H1 (cell line): Measurements from ENCODE around the gene TRIM62. TPM values are rescaled to one million over a fixed set of nuclear protein-coding genes. Genes with fewer than 3 reads are reported as not detected.

Experiments
- CTCF ChIA-PET: fragments of 300-600 bp; sonication (Branson Sonifier 250); formaldehyde crosslinking; loops from one replicate; lab custom pipeline; 2021; ENCODE audit not compliant: partially characterized antibody; lab: Charles Lee
- POLR2A ChIA-PET: fragments of 300-600 bp; sonication (Branson Sonifier 250); formaldehyde crosslinking; loops from one replicate; lab custom pipeline; 2021; ENCODE audit warnings: inconsistent platforms; ENCODE audit not compliant: partially characterized antibody; lab: Charles Lee
- DNase-seq, 2 experiments: peaks; one replicate each; pipeline versions ENCODE4 v3.0.0 to v3.0.0-alpha.2; 2010 to 2022; ENCODE audit warnings: low spot score in 2 of 2, low read depth in 1 of 2, mixed read lengths in 1 of 2
- FAIRE-seq: peaks from 2 replicates; lab custom pipeline; 2011; peaks lifted over from hg19 to GRCh38; lab: Jason Lieb, UNC
- H2AFZ ChIP-seq: 2 replicates; pipeline ENCODE4 v1.8.1; 2012; ENCODE audit warnings: low read length, inconsistent platforms
- H2AK5ac ChIP-seq: 2 replicates; pipeline ENCODE4 v1.6.1; 2013; ENCODE audit warnings: low read depth, low read length
- H2BK120ac ChIP-seq: replicated peaks from 2 replicates; pipeline ENCODE3; 2013; ENCODE audit warnings: low read depth, low read length, inconsistent platforms
- H2BK12ac ChIP-seq: 2 replicates; pipeline ENCODE4 v1.6.1; 2013; ENCODE audit warnings: low read depth, low read length
- H2BK15ac ChIP-seq: 2 replicates; pipeline ENCODE4 v1.6.1; 2013; ENCODE audit warnings: low read length
- H2BK20ac ChIP-seq: 2 replicates; pipeline ENCODE4 v1.6.1; 2013; ENCODE audit warnings: low read length
- H2BK5ac ChIP-seq: 2 replicates; pipeline ENCODE4 v1.6.1; 2013; ENCODE audit warnings: low read depth, low read length
- H3K14ac ChIP-seq: 2 replicates; pipeline ENCODE4 v1.6.1; 2013; ENCODE audit warnings: inconsistent platforms; ENCODE audit not compliant: insufficient read length
- H3K18ac ChIP-seq: 2 replicates; pipeline ENCODE4 v1.6.1; 2013; ENCODE audit warnings: low read length; ENCODE audit errors: extremely low read depth
- H3K23ac ChIP-seq: 2 replicates; pipeline ENCODE4 v1.6.1; 2013; ENCODE audit warnings: inconsistent platforms; ENCODE audit not compliant: insufficient read length
- H3K23me2 ChIP-seq: 2 replicates; pipeline ENCODE4 v1.6.1; 2013; ENCODE audit warnings: low read depth, low read length
- H3K27ac ChIP-seq: 2 replicates; pipeline ENCODE4 v1.6.1; 2011; ENCODE audit warnings: low read depth, low read length, inconsistent platforms
- H3K27me3 ChIP-seq, 4 experiments: replicated peaks in 1 of 4; 1 replicate in 1 of 4; 2 replicates in 3 of 4; pipeline versions ENCODE4 v1.6.1 to v1.8.1; 2011 to 2013; ENCODE audit warnings: low read length in 3 of 4, mild to moderate bottlenecking in 3 of 4, inconsistent platforms in 2 of 4, mixed read lengths in 2 of 4, moderate library complexity in 1 of 4; ENCODE audit not compliant: control insufficient read depth in 3 of 4, insufficient read depth in 3 of 4; ENCODE audit errors: extremely low read depth in 1 of 4
- H3K36me3 ChIP-seq, 4 experiments: 2 replicates each; pipeline versions ENCODE4 v1.6.1 to v1.8.1; 2011 to 2013; ENCODE audit warnings: mild to moderate bottlenecking in 4 of 4, low read length in 3 of 4, moderate library complexity in 2 of 4, control low read depth in 1 of 4, inconsistent platforms in 1 of 4; ENCODE audit not compliant: insufficient read depth in 4 of 4, control insufficient read depth in 2 of 4
- H3K4ac ChIP-seq: replicated peaks from 2 replicates; pipeline ENCODE3; 2013; ENCODE audit warnings: low read length, low read depth, mixed read lengths, inconsistent platforms; ENCODE audit not compliant: insufficient read length
- H3K4me1 ChIP-seq, 4 experiments: replicated peaks in 1 of 4; 1 replicate in 1 of 4; 2 replicates in 3 of 4; pipeline versions ENCODE4 v1.6.1 to v1.8.1; 2011 to 2013; ENCODE audit warnings: low read length in 3 of 4, inconsistent platforms in 2 of 4, mixed read lengths in 1 of 4; ENCODE audit not compliant: insufficient read depth in 4 of 4, control insufficient read depth in 3 of 4
- H3K4me2 ChIP-seq, 2 experiments: 2 replicates each; pipeline versions ENCODE4 v1.6.1 to v1.8.1; 2011 to 2013; ENCODE audit warnings: low read depth in 2 of 2, low read length in 2 of 2, control low read depth in 1 of 2, inconsistent platforms in 1 of 2, mild to moderate bottlenecking in 1 of 2; ENCODE audit not compliant: insufficient read depth in 1 of 2
- H3K4me3 ChIP-seq, 4 experiments: fragments of 200-600, 300-600 bp in 1 of 4; sonication (generic), shearing (Covaris generic), sonication (Bioruptor Twin) in 1 of 4; 2 replicates each; pipeline versions ENCODE4 v1.5.1 to v1.8.1; 2011 to 2016; ENCODE audit warnings: low read length in 4 of 4, low read depth in 3 of 4, control low read depth in 2 of 4, inconsistent platforms in 2 of 4, mild to moderate bottlenecking in 2 of 4, mixed read lengths in 1 of 4, moderate library complexity in 1 of 4; ENCODE audit not compliant: insufficient read depth in 2 of 4; ENCODE audit errors: extremely low read depth in 1 of 4
- H3K56ac ChIP-seq: replicated peaks from 2 replicates; pipeline ENCODE3; 2013; ENCODE audit warnings: low read depth, mild to moderate bottlenecking, mixed read lengths, low read length, inconsistent platforms; ENCODE audit not compliant: insufficient read length
- H3K79me1 ChIP-seq: 2 replicates; pipeline ENCODE4 v1.6.1; 2013; ENCODE audit warnings: low read depth, low read length, control low read depth
- H3K79me2 ChIP-seq, 2 experiments: 2 replicates each; pipeline versions ENCODE4 v1.6.1 to v1.8.1; 2012 to 2013; ENCODE audit warnings: low read length in 2 of 2, mild to moderate bottlenecking in 2 of 2, inconsistent platforms in 1 of 2; ENCODE audit not compliant: insufficient read depth in 2 of 2, control insufficient read depth in 1 of 2
- H3K9ac ChIP-seq, 4 experiments: replicated peaks in 1 of 4; 1 replicate in 1 of 4; 2 replicates in 3 of 4; pipeline versions ENCODE4 v1.6.1 to v1.8.1; 2011 to 2013; ENCODE audit warnings: low read depth in 3 of 4, low read length in 3 of 4, control low read depth in 2 of 4, mild to moderate bottlenecking in 2 of 4, moderate library complexity in 2 of 4, inconsistent platforms in 1 of 4; ENCODE audit errors: extremely low read depth in 1 of 4
- H3K9me3 ChIP-seq, 2 experiments: 2 replicates each; pipeline versions ENCODE4 v1.6.1 to v1.8.1; 2012 to 2013; ENCODE audit warnings: mild to moderate bottlenecking in 2 of 2, moderate library complexity in 2 of 2, control low read depth in 1 of 2, inconsistent platforms in 1 of 2, low read depth in 1 of 2, low read length in 1 of 2, mixed read lengths in 1 of 2; ENCODE audit not compliant: insufficient read depth in 2 of 2
- H4K20me1 ChIP-seq, 2 experiments: replicated peaks in 1 of 2; 2 replicates each; pipeline versions ENCODE3 to v1.8.1; 2011 to 2013; ENCODE audit warnings: inconsistent platforms in 2 of 2, low read length in 2 of 2, mild to moderate bottlenecking in 1 of 2; ENCODE audit not compliant: insufficient read depth in 2 of 2, control insufficient read depth in 1 of 2
- H4K5ac ChIP-seq: 2 replicates; pipeline ENCODE4 v1.6.1; 2013; ENCODE audit warnings: low read length, low read depth, mixed read lengths, inconsistent platforms; ENCODE audit not compliant: insufficient read length
- H4K8ac ChIP-seq: 2 replicates; pipeline ENCODE4 v1.8.0; 2013; ENCODE audit warnings: mild to moderate bottlenecking, moderate library complexity, low read length, inconsistent platforms; ENCODE audit not compliant: insufficient read depth; ENCODE audit errors: extremely low read depth
- H4K91ac ChIP-seq: replicated peaks from 2 replicates; pipeline ENCODE3; 2013; ENCODE audit warnings: low read length, mixed read lengths, inconsistent platforms; ENCODE audit not compliant: insufficient read length
- YY1 ChIP-seq: IDR thresholded peaks from 2 replicates; pipeline ENCODE4 v1.6.1; 2011; ENCODE audit warnings: low read depth, mild to moderate bottlenecking, low read length
- WGBS, 2 experiments: shearing (Covaris generic) in 1 of 2; methylation state at CpG; one replicate each; pipeline versions ENCODE4 v1.1.6 to v1.1.7; 2013 to 2015; ENCODE audit warnings: low lambda C conversion rate in 2 of 2, mixed read lengths in 2 of 2, inconsistent platforms in 1 of 2, low coverage in 1 of 2, missing lambda C conversion rate in 1 of 2; ENCODE audit not compliant: insufficient replicate concordance in 2 of 2, insufficient coverage in 1 of 2, insufficient read length in 1 of 2; ENCODE audit errors: extremely low coverage in 1 of 2, missing lambda C conversion rate in 1 of 2; 5-methylcytosine and 5-hydroxymethylcytosine counted together
- polyA plus RNA-seq, 7 experiments: library from polyadenylated mRNA; depleted of rRNA in 3 of 7; stranded (reverse) in 5 of 7; unstranded in 2 of 7; fragments of >200 nt in 5 of 7; fragments of 200-250 nt in 2 of 7; gene quantifications; 1 replicate in 5 of 7; 2 replicates in 1 of 7; 4 replicates in 1 of 7; pipeline versions ENCODE4 v1.2.1 to v1.2.3, GENCODE V29; 2011 to 2013; ENCODE audit warnings: missing spikeins in 2 of 7, mixed read lengths in 2 of 7
- total RNA-seq: library from RNA; stranded (reverse); fragmentation: NEBNext Ultra II Directional; extraction: Animal tissue kit (Norgen Biotek cat#: 25700); gene quantifications from 2 replicates; pipeline ENCODE4 v1.2.1, GENCODE V29; 2021

The TRIM62 gene
- total and polyA plus RNA-seq, 2 of the 8 experiments (the other 6 are each of a cell fraction or from before 2014, with no cell fraction given): 6.3 to 10.8 TPM

- Histone ChIP-seq H4K5ac (no peak overlapping the region), H3K4ac (no peak overlapping the region), H3K14ac (no peak overlapping the region), H3K23ac (no peak overlapping the region), H3K79me2 (no peaks in the 10 kb centered on the region; a peak in 1 of 4 replicates), H3K79me1 (no peaks in the 10 kb centered on the region), H3K18ac (no peak overlapping the region), H4K91ac (no peak overlapping the region), H3K9ac (no peak overlapping the region), H4K8ac (peak overlapping the region; percentile 28; the same call in 1 of the 2 replicates), H2BK5ac (no peak overlapping the region), H3K27me3 (peaks cover 0 to 2% (median 0%) of the 10 kb centered on the region in 4 experiments; a peak in 2 of 7 replicates), H2AFZ (no peak overlapping the region), H2BK15ac (no peak overlapping the region), H3K9me3 (no peaks in the 10 kb centered on the region), H4K20me1 (no peaks in the 10 kb centered on the region), H3K4me3 (no peak overlapping the region), H3K27ac (no peak overlapping the region), H3K36me3 (no peaks in the 10 kb centered on the region), H3K56ac (no peak overlapping the region), H3K4me2 (no peak overlapping the region), H2BK20ac (no peak overlapping the region), H2BK12ac (no peak overlapping the region), H2AK5ac (no peak overlapping the region), H2BK120ac (no peak overlapping the region), H3K4me1 (peaks cover 0 to 7% (median 2%) of the 10 kb centered on the region in 4 experiments; a peak in 6 of 7 replicates), H3K23me2 (no peaks in the 10 kb centered on the region; the same call in 1 of the 2 replicates)
- FAIRE-seq (no peak), DNase-seq (no peak)
- CTCF ChIA-PET: interaction anchor here (4.3 kb wide), 1 partner anchor 7 kb away, joined by 31 read pairs; no protein-coding TSS in a partner anchor
- POLR2A ChIA-PET: no interaction called here
- WGBS, 2 experiments: 88% methylated on average over 4 of the region's 4 CpGs; no CpG with 5 or more reads in 1 of the 2 experiments
- TF ChIP-seq YY1: no peak
Measured at GRCh38 chr1:33130297-33130696, 51.5 kb downstream of the TRIM62 start.
